K562 (cell line): ENCODE data around the gene CCDC97.

ENCODE experiments used
- BRCA1 ChIP-seq, 2 experiments: fragments of 450-650 bp in 1 of 2; sonication (generic) in 1 of 2; formaldehyde crosslinking in 1 of 2; IDR thresholded peaks; 2 replicates each; pipeline versions ENCODE4 v1.5.0 to v1.6.1; 2017 to 2020; ENCODE audit warnings: mild to moderate bottlenecking in 1 of 2, missing genetic modification reagents in 1 of 2
- CBX3 ChIP-seq, 2 experiments: IDR thresholded peaks; 1 replicate in 1 of 2; 2 replicates in 1 of 2; pipeline ENCODE4 v1.6.1; 2012; ENCODE audit warnings: inconsistent platforms in 2 of 2, low read length in 2 of 2, borderline replicate concordance in 1 of 2, control low read depth in 1 of 2
- EP300 ChIP-seq: IDR thresholded peaks from 2 replicates; pipeline ENCODE4 v1.6.1; 2012; ENCODE audit warnings: low read length, improper control_type of control experiment
- EZH2 ChIP-seq: IDR thresholded peaks from 2 replicates; pipeline ENCODE4 v1.6.1; 2012; ENCODE audit warnings: low read depth, mild to moderate bottlenecking, inconsistent platforms, low read length, borderline replicate concordance
- HNRNPL ChIP-seq: fragments of 200-400 bp; formaldehyde crosslinking; IDR thresholded peaks from 2 replicates; pipeline ENCODE4 v1.6.1; 2017; ENCODE audit warnings: low read depth, mild to moderate bottlenecking, low read length
- JUND ChIP-seq, 2 experiments: IDR thresholded peaks; 2 replicates in 1 of 2; 3 replicates in 1 of 2; pipeline ENCODE4 v1.6.1; 2011; ENCODE audit warnings: borderline replicate concordance in 2 of 2, low read depth in 2 of 2, low read length in 2 of 2, improper control_type of control experiment in 1 of 2, missing biosample characterization in 1 of 2, missing genetic modification characterization in 1 of 2, missing genetic modification reagents in 1 of 2
- NBN ChIP-seq: fragments of 450-650 bp; IDR thresholded peaks from 2 replicates; pipeline ENCODE4 v1.6.1; 2016; ENCODE audit warnings: low read depth, mild to moderate bottlenecking
- RAD51 ChIP-seq: fragments of 450-650 bp; IDR thresholded peaks from 2 replicates; pipeline ENCODE4 v1.7.1; 2016; ENCODE audit warnings: low read depth, mild to moderate bottlenecking, borderline replicate concordance
- RBM39 ChIP-seq: fragments of 200-400 bp; formaldehyde crosslinking; optimal IDR thresholded peaks from 2 replicates; pipeline ENCODE3; 2018; ENCODE audit warnings: low read depth, low read length
- ZKSCAN3 ChIP-seq: fragments of 250-450 bp; sonication (Bioruptor Pico); IDR thresholded peaks from 2 replicates; pipeline ENCODE4 v1.4.0; 2020
- ZNF586 ChIP-seq: fragments of 450-650 bp; formaldehyde crosslinking; conservative IDR thresholded peaks from 2 replicates; pipeline ENCODE4 v1.4.0; 2020; ENCODE audit warnings: mild to moderate bottlenecking, moderate library complexity
- TF ChIP-seq, protein P1 (sequence below): sonication (generic); formaldehyde crosslinking; IDR thresholded peaks from 2 replicates; pipeline ENCODE4 v1.5.0; 2020; ENCODE audit warnings: missing genetic modification reagents
- TF ChIP-seq, protein P2 (sequence below), 2 experiments: fragments of 450-650 bp in 1 of 2; sonication (generic) in 1 of 2; formaldehyde crosslinking in 1 of 2; IDR thresholded peaks; 2 replicates each; pipeline versions ENCODE4 v1.7.1 to v1.9.0; 2016 to 2022; ENCODE audit warnings: inconsistent platforms in 1 of 2, mild to moderate bottlenecking in 1 of 2, missing genetic modification reagents in 1 of 2
- TF ChIP-seq, protein P3 (sequence below), 2 experiments: fragments of 150-350 bp in 1 of 2; IDR thresholded peaks; 2 replicates each; pipeline ENCODE4 v1.6.1; 2012 to 2016; ENCODE audit warnings: low read depth in 2 of 2, low read length in 2 of 2, mild to moderate bottlenecking in 1 of 2, moderate library complexity in 1 of 2

DNA sequence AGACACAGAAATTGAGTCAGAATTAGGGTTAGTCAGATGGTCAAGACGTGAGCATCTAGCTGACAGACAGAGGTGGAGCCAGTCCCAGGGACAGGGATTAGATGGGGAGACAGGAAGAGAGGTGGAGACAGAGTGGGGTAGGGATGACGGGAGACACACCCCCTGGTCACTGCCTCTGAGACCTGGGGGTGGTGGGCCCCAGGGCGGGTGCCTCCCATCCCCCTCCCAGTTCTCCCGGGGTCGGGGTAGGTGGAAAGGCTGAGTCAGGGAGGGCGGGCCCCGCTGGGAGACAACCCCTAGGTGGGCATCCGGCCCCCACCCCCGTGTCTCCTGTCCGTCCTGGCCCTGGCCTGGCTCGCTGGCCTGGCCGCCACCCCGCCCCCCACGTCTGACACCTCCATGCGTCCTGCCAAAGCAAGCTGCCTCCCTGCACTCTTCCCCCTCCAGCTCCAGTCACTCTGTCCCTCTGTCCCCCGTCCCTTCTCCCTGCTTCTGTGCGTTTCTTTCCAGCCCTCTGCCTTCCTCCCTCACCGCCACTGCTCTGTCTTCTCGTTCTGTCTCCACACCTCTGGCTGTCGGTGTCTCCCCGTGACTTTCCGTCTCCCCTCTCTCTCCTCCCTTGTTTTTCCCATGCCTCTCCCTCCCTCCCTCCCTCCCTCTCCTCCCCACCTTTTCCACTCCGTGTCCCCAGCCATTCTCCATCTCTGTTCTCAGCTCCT is 15.1 kb downstream of the CCDC97 start:
- TF ChIP-seq BRCA1 (IDR thresholded peaks at IDR 0.05) (no peak), BRCA1 (CRISPR knock-in tag; IDR thresholded peaks at IDR 0.05) (no peak), JUND (IDR thresholded peaks at IDR 0.05; ENCODE audit: borderline replicate concordance, low read depth, low read length) (peak; percentile 49; the same call in 1 of the 2 replicates), JUND (tag; IDR thresholded peaks at IDR 0.05; ENCODE audit: borderline replicate concordance, low read depth, low read length) (no peak), RBM39 (no peak), RAD51 (no peak), HNRNPL (no peak), EZH2 (no peak), EP300 (peak; percentile 7; the same call in 1 of the 2 replicates), NBN (no peak), ZKSCAN3 (CRISPR knock-in tag) (no peak), CBX3 (IDR thresholded peaks at IDR 0.05; ENCODE audit: borderline replicate concordance in 1 of 2, low read length in 2 of 2) (no peak), ZNF586 (CRISPR knock-in tag) (no peak)
- TF ChIP-seq, protein P1, sequence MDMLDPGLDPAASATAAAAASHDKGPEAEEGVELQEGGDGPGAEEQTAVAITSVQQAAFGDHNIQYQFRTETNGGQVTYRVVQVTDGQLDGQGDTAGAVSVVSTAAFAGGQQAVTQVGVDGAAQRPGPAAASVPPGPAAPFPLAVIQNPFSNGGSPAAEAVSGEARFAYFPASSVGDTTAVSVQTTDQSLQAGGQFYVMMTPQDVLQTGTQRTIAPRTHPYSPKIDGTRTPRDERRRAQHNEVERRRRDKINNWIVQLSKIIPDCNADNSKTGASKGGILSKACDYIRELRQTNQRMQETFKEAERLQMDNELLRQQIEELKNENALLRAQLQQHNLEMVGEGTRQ: no peak
- TF ChIP-seq, protein P2, sequence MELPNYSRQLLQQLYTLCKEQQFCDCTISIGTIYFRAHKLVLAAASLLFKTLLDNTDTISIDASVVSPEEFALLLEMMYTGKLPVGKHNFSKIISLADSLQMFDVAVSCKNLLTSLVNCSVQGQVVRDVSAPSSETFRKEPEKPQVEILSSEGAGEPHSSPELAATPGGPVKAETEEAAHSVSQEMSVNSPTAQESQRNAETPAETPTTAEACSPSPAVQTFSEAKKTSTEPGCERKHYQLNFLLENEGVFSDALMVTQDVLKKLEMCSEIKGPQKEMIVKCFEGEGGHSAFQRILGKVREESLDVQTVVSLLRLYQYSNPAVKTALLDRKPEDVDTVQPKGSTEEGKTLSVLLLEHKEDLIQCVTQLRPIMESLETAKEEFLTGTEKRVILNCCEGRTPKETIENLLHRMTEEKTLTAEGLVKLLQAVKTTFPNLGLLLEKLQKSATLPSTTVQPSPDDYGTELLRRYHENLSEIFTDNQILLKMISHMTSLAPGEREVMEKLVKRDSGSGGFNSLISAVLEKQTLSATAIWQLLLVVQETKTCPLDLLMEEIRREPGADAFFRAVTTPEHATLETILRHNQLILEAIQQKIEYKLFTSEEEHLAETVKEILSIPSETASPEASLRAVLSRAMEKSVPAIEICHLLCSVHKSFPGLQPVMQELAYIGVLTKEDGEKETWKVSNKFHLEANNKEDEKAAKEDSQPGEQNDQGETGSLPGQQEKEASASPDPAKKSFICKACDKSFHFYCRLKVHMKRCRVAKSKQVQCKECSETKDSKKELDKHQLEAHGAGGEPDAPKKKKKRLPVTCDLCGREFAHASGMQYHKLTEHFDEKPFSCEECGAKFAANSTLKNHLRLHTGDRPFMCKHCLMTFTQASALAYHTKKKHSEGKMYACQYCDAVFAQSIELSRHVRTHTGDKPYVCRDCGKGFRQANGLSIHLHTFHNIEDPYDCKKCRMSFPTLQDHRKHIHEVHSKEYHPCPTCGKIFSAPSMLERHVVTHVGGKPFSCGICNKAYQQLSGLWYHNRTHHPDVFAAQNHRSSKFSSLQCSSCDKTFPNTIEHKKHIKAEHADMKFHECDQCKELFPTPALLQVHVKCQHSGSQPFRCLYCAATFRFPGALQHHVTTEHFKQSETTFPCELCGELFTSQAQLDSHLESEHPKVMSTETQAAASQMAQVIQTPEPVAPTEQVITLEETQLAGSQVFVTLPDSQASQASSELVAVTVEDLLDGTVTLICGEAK (IDR thresholded peaks at IDR 0.05): no peak
- TF ChIP-seq, protein P2 (CRISPR knock-in tag; IDR thresholded peaks at IDR 0.05): no peak
- TF ChIP-seq, protein P3, sequence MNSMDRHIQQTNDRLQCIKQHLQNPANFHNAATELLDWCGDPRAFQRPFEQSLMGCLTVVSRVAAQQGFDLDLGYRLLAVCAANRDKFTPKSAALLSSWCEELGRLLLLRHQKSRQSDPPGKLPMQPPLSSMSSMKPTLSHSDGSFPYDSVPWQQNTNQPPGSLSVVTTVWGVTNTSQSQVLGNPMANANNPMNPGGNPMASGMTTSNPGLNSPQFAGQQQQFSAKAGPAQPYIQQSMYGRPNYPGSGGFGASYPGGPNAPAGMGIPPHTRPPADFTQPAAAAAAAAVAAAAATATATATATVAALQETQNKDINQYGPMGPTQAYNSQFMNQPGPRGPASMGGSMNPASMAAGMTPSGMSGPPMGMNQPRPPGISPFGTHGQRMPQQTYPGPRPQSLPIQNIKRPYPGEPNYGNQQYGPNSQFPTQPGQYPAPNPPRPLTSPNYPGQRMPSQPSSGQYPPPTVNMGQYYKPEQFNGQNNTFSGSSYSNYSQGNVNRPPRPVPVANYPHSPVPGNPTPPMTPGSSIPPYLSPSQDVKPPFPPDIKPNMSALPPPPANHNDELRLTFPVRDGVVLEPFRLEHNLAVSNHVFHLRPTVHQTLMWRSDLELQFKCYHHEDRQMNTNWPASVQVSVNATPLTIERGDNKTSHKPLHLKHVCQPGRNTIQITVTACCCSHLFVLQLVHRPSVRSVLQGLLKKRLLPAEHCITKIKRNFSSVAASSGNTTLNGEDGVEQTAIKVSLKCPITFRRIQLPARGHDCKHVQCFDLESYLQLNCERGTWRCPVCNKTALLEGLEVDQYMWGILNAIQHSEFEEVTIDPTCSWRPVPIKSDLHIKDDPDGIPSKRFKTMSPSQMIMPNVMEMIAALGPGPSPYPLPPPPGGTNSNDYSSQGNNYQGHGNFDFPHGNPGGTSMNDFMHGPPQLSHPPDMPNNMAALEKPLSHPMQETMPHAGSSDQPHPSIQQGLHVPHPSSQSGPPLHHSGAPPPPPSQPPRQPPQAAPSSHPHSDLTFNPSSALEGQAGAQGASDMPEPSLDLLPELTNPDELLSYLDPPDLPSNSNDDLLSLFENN (IDR thresholded peaks at IDR 0.05; ENCODE audit: low read depth in 2 of 2, low read length in 2 of 2): no peak
